Measurements from ENCODE around the gene HAUS8.
A peak's percentile ranks its signal among the peaks of the same experiment; 100 is the strongest.
"Not testable (repeated sequence)": the region's sequence is repeated elsewhere in the genome, so short reads cannot be mapped to it uniquely, and the experiment has no call there.

Gene HAUS8

DNA sequence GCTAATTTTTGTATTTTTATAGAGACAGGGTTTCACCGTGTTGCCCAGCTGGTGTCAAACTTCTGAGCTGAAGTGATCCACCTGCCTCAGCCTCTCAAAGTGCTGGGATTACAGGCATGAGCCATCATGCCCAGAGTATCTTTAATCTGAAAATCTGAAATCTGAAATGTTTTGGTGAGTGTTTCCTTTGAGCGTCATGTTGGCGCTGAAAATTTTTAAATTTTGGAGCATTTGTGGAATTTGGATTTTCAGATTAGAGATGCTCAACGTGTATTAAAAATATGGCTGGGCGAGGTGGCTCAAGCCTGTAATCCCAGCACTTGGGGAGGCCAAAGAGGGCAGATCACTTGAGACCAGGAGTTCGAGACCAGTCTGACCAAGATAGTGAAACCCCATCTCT lies 43.5 kb downstream of the HAUS8 start:
- no peak for DNase-seq

- DNase-seq = no peak
Measured at GRCh38 chr19:17027535-17027975, 47.7 kb downstream of the HAUS8 start.

GRCh38 chr19:17026706-17027534 lies 48.3 kb downstream of the HAUS8 start, which contains the start of gene CPAMD8:
TSS of gene CPAMD8 (minus strand) at chr19:17026810. CDS start at chr19:17026642, 168 bp downstream.
- no peak for DNase-seq

DNA sequence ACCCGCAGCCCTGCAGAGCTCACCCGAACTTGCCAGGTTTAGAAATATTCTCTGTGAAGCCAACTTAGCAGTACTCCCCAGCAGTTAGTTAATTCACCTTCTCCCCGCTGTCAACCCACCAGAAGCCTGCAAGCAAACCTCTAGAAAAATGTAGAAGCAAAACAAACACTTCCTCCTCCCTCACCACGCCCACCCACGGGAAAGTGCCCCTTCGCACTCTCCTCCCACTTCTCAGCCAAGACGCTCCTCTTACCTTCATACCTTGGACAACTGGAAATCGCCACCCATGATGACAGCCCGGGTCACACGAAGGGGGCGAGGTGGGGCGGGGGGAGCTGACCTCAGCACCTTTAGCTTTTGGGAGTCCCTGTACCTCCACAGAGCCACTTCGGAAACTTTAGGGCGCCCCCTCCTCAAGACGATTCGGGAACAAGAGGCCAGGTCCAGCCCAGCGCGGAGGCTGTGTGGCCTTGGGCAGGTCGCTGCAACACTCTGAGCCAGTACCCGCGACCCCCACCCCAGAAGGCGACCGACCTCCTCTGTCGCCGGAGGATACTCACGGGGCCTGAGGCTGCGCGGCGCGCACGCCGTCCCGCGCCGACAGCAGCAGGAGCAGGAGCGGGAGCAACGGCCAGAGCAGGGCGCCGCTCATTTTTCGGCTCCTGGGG lies 49.1 kb downstream of the HAUS8 start:
- no peak for DNase-seq

DNA sequence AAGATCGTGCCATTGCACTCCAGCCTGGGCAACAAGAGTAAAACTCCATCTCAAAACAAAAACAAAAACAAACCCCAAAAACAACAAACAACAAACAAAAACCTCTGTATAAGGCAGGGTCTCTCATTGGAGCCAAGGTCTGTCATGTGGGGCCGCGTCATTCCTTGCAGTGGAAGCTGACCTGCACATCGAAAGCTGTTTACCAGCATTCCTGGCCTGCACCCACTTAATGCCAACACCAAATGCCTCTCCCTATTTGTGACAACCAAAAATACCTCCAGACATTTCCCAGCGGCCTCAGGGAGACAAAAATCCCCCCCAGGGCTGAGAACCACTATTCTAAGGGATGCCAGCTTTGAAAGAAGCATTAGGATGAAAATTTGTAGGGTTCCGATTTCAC lies 49.9 kb downstream of the HAUS8 start:
- DNase-seq = no peak

DNA sequence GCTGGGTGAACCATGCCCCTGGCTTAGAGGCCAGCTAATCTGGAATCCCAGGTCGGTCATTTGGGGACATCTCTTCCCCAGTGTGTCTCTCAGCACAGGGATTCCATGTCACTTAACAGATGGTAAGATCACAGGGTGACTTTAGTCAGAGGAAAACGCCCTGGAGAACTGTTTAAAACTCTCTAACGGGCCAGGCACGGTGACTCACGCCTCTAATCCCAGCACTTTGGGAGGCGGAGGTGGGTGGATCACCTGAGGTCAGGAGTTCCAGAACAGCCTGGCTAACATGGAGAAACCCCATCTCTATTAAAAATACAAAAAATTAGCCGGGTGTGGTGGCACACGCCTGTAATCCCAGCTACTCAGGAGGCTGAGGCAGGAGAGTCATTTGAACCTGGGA lies 50.3 kb downstream of the HAUS8 start:
- DNase-seq = not testable (repeated sequence)

- DNase-seq = no peak
Measured at GRCh38 chr19:17023805-17024204, 51.4 kb downstream of the HAUS8 start.

DNA sequence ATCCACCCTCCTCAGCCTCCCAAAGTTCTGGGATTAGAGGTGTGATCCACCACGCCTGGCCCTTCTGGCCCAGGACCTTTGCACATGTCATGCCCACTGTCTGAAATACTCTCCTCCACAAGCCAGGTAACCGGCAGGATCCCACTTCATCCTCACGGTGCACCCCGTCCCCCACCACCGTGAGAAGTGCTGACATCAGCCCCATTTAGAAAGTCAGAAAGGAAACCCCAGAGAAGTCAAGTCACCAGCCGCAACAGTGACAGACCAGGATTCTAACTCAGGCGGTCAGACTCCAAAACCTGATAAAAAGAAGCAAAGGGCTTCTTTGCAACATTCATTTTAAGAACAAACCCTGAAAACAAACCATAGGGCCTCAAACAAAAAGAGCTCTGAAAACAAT lies 52.5 kb downstream of the HAUS8 start:
- DNase-seq = no peak

- no peak for DNase-seq
Measured at GRCh38 chr19:17021793-17022590, 53.3 kb downstream of the HAUS8 start.

GRCh38 chr19:17021328-17021727 lies 53.9 kb downstream of the HAUS8 start:
- DNase-seq = no peak

DNA sequence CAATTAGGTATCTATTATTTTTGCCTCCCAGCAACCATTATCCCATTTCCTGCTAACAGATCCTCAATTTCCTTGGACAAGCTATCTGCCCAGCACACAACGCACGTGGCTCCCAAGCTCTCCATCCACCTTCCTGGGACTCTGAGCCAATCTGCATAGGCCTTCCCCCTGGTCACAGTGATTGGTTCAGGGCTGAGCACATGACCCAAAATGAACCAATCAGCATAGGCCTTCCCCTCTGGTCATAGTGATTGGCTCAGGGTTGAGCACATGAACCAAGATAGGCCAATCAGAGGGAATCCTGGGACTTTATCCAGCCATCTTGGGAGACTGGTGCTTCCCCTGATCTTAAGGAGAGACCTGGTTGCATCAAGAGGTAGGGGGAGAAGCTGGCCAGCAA lies 54.4 kb downstream of the HAUS8 start:
- no peak for DNase-seq

- DNase-seq = no peak
Measured at GRCh38 chr19:17020385-17020784, 54.9 kb downstream of the HAUS8 start.

DNA sequence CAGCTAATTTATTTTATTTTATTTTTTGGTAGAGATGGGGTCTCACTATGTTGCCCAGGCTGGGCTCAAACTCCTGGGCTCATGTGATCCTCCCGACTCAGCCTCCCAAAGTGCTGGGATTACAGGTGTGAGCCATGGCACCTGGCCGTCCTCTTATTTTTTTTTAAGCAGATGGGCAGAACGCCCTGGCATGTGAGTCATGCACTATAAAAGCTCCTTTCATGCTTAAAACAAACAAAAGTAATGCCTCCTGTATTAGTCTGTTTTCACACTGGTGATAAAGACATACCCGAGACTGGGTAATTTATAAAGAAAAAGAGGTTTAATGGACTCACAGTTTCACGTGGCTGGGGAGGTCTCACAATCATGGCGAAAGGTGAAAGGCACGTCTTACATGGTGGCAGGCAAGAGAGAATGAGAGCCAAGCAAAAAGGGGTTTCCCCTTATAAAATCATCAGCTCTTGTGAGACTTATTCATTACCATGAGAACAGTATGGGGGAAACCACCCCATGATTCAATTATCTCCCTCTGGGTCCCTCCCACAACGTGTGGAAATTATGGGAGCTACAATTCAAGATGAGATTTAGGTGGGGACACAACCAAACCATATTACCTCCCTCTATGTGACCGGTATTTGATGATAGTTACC lies 60.9 kb downstream of the HAUS8 start:
- not testable (repeated sequence) for DNase-seq

- no peak for DNase-seq
Measured at GRCh38 chr19:17011485-17011884, 63.8 kb downstream of the HAUS8 start.

DNA sequence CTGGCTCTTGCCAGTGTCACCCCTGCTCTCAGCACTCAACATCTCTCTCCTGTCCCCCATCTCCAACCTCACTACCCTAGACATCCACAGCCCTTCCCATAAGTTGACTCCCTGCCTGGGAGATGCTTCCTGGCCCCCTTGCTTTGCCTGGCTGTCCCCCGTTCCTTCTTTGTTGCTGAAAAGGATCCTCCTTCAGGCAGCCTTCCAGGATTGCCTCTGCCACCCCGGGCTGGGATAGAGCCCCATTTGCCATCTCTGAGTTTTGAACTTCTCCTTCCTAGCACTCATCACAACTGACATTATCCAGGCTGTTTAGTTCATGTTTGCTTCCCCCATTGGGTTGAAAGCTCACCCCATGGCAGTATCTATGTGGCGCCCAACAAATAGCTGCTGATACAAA lies 68.7 kb downstream of the HAUS8 start:
- DNase-seq = no peak

DNA sequence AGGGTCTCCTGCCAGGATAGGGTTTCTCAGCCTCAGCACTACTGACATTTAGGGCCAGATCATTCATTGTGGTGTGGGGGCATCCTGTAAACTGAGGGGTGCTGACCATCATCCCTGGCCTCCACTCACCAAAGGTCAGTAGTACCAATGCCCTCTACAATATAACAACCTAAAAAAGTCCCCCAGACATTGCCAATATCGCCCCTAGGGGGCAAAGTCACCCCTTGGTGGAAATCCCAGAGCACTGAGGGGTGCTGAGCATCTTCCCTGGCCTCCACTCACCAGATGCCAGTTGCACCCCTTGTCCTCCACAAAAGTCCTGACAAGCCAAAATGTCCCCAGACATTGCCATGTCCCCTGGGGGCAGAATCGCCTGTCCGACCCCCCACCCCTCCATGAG lies 70.3 kb downstream of the HAUS8 start:
- no peak for DNase-seq

DNA sequence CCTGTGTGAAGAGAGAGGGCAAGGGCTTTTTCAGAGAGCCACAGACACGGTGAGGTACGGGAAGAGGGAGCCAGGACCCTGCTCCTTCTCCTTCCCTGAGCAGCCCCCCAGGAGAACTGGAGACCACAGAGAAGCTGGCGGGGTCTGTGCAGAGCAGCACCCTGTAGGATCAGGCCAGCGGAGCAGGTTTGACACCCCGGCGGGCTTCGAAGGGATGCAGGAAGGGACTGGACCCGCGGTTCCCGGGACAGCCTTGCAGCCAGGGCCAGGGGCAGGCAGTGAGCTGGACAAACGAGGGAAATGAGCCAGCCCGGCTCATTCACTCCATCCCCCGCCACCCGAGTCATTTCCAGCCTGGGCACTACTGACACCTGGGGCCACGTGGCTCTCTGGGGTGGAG lies 70.9 kb downstream of the HAUS8 start:
- DNase-seq = no peak

- DNase-seq = no peak
Measured at GRCh38 chr19:17002455-17002854, 72.8 kb downstream of the HAUS8 start.

DNA sequence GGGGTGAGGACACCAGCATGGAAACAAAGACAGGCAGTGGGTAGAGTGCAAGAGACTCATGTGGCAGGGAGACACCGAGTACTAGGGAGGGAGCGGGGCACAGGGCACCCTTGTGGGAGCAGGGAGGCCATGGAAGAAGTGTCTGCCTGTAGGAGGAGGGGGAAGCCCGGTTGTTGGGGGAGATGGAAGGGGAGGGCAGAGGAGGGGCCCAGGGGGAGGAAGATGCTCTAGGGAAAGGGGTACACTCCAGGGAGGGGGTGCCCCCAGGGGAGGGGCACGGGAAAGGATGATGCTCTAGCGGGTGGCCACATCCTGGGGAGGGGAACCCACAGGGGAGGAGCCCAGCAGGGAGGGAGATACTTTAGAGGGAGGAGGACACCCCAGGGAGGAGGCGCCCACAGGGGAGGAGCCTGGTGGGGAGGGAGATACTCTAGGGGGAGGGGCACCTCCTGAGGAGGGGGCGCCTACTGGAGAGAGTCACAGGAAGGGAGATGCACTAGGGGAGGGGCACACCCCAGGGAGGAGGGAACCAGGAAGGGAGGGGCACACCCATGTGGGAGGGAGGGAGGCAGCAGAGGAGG lies 73.6 kb downstream of the HAUS8 start:
- DNase-seq = peak; percentile 54

All from effector CD8-positive, alpha-beta T cell (primary cell).